Activated T-cell treated with anti-CD3 and anti-CD28 coated beads, Interleukin-2, amount 50 U/mL, for 24 hours (primary cell): ENCODE results near the gene RCC2.

ENCODE experiments used
- DNase-seq: peaks from one replicate; pipeline ENCODE4 v3.0.0-alpha.2; 2020
- H3K27ac Mint-ChIP-seq: 2 replicates; pipeline ENCODE4 v1.8.0; 2020; ENCODE audit warnings: mild to moderate bottlenecking, mixed read lengths
- H3K27me3 Mint-ChIP-seq: 2 replicates; pipeline ENCODE4 v1.8.0; 2020; ENCODE audit warnings: mixed read lengths
- H3K36me3 Mint-ChIP-seq: 2 replicates; pipeline ENCODE4 v1.8.0; 2020; ENCODE audit warnings: low read depth, mixed read lengths
- H3K4me1 Mint-ChIP-seq: 2 replicates; pipeline ENCODE4 v1.8.0; 2020; ENCODE audit warnings: low read depth, mixed read lengths
- H3K4me3 Mint-ChIP-seq: 2 replicates; pipeline ENCODE4 v1.8.0; 2020; ENCODE audit warnings: mild to moderate bottlenecking, moderate library complexity, mixed read lengths
- H3K9me3 Mint-ChIP-seq: 2 replicates; pipeline ENCODE4 v1.8.0; 2020; ENCODE audit warnings: mixed read lengths

RCC2 gene

DNA sequence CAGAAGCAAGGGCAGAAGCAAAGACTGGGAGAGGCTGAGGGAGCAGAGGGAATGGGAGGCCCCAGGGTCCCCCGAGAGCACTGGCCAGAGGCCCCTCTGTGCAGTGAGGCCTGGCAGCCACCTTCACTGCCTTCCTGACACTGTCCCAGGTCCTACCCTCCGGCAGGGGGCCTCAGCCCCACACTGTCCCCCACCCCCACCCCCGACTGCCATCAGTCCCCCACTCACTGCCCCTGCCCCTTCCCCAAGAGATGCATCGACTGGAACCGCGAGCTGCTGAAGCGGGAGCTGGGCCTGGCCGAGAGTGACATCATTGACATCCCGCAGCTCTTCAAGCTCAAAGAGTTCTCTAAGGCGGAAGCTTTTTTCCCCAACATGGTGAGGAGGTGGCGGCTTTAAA is 80.4 kb downstream of the RCC2 start:
- Mint-ChIP-seq H3K4me3 (no peak overlapping the region), H3K36me3 (no peaks in the 10 kb centered on the region), H3K9me3 (no peaks in the 10 kb centered on the region), H3K4me1 (peaks cover 13% of the 10 kb centered on the region), H3K27ac (no peak overlapping the region), H3K27me3 (peaks cover 4% of the 10 kb centered on the region)
- DNase-seq = no peak

DNA sequence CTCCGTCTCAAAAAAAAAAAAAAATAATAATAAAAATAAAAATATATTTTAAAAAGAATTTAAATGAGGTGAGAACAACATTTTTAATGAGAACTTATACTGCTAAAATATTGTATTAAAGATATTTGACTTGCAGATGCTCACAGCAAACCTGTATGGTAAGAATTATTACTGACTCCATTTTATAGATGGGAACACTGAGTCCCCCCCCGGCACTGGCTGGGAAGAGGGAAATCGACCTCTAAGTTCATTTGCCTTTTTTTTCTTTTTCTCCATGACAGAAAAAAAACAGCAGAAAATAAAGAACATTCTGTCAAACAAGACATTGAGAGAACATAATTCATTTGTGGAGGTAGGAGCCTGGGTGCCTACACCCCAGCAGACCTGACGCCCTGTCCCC is 80.9 kb downstream of the RCC2 start:
- Mint-ChIP-seq H3K27ac (no peak overlapping the region), H3K4me3 (no peak overlapping the region), H3K9me3 (no peaks in the 10 kb centered on the region), H3K4me1 (peaks cover 13% of the 10 kb centered on the region), H3K36me3 (no peaks in the 10 kb centered on the region), H3K27me3 (no peaks in the 10 kb centered on the region)
- DNase-seq = no peak
